Measurements from ENCODE around the gene YTHDF1.

Gene YTHDF1

DNA sequence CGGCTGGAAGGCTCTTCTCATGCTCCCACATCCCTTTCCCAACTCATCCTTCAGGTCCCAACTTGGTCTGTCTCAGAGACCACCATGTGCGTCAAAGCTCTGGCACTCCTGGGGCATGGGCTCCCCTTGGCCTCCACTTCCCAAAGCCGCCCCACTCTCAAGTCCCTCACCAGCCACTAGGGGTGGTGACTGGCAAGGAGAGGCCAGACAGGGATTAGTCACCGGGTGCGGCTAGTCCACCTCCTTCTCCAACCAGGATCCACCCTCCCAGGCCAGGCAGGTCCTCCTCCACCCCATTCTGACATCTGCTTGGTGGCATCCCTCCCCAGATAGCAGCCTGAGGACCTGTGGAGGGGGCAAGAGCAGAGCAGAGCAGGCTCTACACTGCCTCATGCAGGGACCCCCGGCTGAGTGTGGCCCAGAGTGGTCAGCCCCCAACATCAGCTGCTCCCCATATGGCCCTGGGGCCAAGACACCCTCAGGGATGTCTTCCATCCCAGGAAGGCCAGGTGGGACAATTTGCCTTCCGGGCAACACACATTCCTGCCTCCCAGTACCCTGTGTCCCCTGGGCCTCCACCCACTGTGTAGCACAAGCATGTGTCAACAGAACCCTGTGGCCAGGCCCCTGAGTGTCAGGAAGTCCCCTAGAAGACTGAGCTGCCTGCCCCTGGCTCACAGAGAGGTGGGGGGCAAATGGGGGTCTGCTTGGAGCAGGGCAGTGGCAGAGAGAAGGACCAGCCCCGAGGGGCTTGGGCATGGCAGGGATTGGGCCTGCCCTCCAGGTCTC lies 29.2 kb downstream of the YTHDF1 start:
- DNase-seq (ENCODE audit: low spot score), result no peak

- DNase-seq (ENCODE audit: low spot score), result no peak
Observed at GRCh38 chr20:63186084-63186483, 29.8 kb downstream of the YTHDF1 start.

- no peak for DNase-seq (ENCODE audit: low spot score)
Observed at GRCh38 chr20:63185215-63185796, 30.6 kb downstream of the YTHDF1 start.

GRCh38 chr20:63183422-63184146 lies 32.3 kb downstream of the YTHDF1 start:
- peak; percentile 77 for DNase-seq (ENCODE audit: low spot score)

DNA sequence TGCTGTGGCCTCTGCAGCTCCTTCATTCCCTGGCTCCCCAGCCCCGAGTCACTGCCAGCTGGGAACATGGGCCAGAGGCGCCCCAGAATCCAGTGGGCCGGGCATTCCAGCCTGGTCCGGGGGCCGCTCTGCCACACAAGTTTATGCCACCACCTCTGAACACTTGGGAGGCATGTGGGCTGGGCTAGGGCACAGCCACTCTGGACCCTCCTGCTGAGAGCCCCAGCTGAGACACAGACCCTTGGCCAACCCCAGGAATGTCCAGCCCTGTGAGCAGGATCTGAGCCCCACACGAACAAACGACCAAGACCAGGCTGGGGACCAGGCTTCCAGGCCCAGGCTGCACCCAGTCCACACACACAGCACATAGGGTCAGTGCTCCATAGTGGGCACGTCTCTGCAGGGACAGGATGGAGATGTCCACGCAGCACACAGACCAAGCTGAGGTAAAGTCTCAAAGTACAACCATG lies 33.0 kb downstream of the YTHDF1 start:
- no peak for DNase-seq (ENCODE audit: low spot score)

DNA sequence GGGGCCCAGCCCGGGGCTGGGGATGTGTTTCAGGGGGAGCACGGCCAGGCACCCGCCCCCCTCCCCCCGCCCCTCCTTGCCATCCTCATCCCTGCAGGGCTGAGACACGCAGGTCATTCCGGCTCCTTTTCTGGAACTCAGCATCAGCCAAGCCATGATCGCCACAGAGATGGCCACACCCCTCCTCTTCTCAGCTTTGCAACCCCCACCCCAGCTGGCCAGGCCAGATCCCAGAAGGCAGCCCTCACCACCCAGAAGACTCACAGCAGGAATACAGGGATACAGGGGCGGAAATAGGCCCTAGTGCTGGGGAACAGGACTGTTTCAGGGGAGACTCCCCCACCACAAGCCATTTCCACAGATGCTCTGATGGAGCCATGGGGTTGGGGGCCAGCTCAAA lies 33.5 kb downstream of the YTHDF1 start:
- DNase-seq (ENCODE audit: low spot score), result peak; percentile 74

- no peak for DNase-seq (ENCODE audit: low spot score)
Observed at GRCh38 chr20:63181226-63181625, 34.7 kb downstream of the YTHDF1 start.

- DNase-seq (ENCODE audit: low spot score), result no peak
Observed at GRCh38 chr20:63180569-63181185, 35.3 kb downstream of the YTHDF1 start.

DNA sequence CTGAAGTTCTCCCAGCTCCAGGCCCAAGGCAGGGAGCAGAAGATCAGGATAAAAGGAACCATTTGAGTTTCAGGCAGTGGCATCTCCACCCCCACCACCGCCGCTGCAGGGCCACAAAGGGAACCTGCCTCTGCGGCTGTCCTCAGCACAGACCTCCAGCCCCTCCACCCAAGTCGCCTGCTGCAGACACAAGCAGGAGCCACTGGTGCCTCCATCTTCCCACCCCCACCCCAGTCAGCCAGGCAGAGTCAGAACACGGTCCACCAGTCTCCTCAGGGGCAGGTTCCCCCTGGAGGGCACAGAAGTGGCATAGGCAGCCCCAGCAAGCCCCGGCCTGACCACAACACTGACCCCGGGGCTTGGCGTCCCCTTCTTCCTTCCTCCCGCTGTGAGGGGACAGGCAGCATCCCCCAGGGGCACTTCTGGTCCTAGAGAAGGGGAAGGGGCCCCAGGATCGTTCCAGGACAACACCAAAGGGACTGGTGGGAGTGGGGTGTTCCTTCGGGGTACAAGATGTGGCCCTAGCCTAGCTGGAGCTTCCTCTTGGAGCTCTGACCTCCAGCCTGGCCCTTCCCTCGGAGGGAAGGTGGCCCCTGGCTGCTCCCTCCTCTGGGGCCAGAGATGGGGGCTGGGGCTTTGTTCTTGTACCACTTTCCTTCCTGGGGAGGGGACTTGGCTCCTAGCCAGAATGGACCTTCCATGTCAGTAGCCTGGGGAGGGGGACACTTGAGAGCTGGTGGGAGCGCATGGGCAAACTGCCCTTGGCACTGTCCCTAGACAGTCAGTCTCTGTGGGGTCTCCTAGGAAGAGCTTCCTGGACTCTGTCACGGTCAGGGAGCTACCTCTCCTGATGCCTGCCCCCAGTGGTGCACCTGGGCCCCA lies 36.0 kb downstream of the YTHDF1 start:
- no peak for DNase-seq (ENCODE audit: low spot score)

DNA sequence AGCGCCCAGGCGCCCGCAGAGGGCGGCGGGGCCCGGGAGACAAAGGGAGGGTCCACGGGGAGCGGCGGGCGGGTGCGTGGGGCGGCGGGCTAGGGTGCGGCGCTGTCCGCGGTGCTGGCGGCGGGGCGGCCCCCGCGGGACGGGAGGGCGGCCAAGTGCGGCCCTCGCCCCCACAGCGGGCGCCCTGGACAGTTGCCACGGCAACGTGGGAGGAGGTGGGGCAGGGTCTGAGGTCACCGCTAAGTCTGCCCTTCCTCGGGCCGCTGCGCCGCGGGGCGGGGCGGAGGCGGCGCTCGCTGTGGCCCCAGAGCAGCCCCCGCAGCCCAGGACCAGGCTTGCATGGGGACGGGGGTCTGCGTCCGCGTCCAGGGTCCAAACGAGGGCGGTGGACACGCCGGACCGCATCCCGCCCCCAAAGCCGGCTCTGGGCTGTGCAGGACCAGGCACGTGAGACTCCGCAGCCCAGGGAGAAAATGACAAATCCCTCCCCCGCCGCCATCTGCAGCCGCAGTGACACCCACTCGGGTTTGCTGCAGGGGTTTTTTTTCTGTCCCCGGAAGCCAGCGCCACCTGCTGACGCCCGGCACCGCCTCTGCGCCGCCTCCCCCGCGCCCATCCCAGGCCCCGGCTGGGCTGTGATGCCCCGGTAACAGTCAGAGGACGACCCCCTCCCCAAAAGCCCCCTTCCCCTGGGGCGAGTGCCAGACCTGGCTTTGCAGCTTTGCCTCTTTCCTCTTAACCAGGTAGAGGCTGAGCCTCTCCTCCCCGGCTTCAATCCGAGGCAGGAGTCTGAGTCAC lies 36.8 kb downstream of the YTHDF1 start:
- peak; percentile 85 for DNase-seq (ENCODE audit: low spot score)

DNA sequence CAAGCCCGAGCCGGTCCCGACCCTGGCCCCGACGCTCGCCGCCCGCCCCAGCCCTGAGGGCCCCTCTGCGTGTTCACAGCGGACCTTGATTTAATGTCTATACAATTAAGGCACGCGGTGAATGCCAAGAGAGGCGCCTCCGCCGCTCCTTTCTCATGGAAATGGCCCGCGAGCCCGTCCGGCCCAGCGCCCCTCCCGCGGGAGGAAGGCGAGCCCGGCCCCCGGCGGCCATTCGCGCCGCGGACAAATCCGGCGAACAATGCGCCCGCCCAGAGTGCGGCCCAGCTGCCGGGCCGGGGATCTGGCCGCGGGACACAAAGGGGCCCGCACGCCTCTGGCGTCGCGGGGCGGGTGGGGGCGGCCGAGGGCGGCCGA lies 37.5 kb downstream of the YTHDF1 start:
- no peak for DNase-seq (ENCODE audit: low spot score)

- DNase-seq (ENCODE audit: low spot score), result no peak
Observed at GRCh38 chr20:63177785-63178445, 38.0 kb downstream of the YTHDF1 start.

GRCh38 chr20:63177134-63177784 lies 38.7 kb downstream of the YTHDF1 start:
- DNase-seq (ENCODE audit: low spot score), result peak; percentile 81

GRCh38 chr20:63176427-63177133 lies 39.4 kb downstream of the YTHDF1 start:
- peak; percentile 71 for DNase-seq (ENCODE audit: low spot score)

DNA sequence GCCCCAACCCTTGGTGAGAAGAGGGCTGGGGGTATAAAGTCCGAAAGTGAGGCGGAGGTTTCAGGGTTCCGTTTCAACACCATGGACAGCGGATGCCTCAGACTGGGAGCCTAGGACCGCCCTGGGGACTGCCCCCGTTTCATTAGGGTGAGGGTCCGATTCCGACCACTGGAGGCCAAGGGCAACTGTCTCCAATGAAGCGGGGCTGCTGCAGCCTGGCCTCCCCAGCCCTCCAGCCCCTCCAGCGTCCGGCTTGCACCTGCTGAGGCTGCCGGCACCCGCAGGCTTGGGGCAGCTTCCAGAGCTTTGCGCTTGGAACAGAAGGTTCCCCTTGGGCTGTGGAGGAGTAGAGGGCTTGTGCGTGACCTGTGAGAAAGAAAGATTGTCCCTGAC lies 39.9 kb downstream of the YTHDF1 start:
- no peak for DNase-seq (ENCODE audit: low spot score)

DNA sequence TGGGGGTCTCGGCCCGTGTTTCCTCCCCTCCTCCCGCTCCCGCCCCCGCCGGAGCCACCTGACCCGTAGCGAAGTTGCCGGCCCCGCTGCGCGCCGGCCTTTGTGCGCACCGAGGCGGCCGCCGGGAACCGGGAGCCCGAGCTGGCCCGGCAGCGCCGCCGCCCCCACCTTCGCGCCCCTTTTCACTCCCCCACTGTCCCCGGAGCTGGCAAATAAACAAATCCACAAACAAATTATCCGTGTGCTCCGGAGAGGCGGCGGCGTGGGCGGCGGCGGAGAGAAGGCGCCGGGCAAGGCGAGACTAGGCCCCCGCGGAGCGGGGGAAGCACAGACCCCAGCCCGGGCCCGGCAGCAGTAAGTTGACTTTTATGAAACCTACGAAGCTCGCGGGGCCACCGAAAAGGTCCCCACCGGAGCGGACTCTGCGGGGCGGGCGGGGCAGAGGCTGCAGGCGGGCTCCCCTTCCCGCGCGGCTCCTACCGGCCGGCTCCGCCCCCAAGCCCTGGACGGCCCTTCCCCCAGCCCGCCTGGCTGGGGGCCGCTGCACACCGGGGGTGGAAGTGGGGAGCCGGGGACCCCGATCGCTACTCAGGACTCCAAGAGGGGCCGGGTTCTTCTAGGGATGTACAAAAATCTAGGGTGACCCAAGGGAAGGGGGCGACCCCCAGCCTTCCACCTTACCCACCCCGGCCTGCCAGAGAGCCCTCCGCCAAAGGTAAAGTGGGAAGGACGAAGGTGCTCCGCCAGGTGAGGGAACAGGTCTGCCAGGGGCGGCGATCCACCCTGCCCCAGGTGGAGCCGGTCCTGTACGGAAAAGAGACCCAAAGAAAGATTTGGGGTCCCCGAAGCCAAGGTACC lies 40.7 kb downstream of the YTHDF1 start:
- no peak for DNase-seq (ENCODE audit: low spot score)

DNA sequence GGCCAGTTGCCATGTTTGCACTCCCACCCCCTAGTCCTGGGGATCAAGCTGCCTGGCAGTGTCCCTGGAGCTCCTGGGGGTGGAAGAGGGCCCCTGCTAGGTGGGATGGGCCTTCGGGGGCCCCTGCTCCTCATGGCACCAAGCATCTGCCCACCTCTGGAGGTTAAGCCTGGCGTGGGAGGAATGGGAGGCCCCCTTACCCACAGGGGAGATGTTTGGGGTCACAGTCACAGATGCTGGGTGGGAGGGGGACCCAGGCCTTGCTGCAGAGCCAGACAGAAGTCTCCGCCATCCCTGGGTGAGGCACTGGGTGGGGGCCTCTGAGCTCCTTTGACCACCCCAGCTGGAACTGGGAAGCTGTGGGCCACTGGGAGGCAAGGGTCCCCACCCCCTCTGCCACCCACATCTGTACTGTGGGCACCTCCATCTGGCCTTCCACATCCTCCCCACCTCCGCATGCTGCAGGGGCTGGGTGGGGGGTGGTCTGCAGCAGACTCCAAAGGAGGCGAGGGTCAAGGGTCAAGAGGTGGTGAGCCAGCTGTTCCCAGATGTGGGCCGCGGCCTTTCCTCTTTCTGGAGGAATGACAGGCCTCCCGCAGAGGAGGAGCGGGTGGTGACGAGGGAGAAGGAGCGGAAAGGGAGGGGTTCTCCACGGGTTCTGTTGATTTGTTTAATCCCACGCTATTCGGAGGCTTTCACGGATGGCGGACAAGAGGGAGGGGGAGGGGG lies 41.5 kb downstream of the YTHDF1 start:
- no peak for DNase-seq (ENCODE audit: low spot score)

Data from SK-N-DZ (cell line).